Measurements from ENCODE around the gene ZBTB20.

ZBTB20 gene

GRCh38 chr3:115087512-115087911 lies 59.6 kb downstream of the ZBTB20 start:
- DNase-seq, result no peak

- no peak for DNase-seq
Observed at GRCh38 chr3:115086344-115086743, 60.7 kb downstream of the ZBTB20 start.

- DNase-seq, result no peak
Observed at GRCh38 chr3:115085197-115085865, 61.8 kb downstream of the ZBTB20 start.

- DNase-seq, result no peak
Observed at GRCh38 chr3:115084686-115085085, 62.4 kb downstream of the ZBTB20 start.

- no peak for DNase-seq
Observed at GRCh38 chr3:115082260-115082659, 64.8 kb downstream of the ZBTB20 start.

GRCh38 chr3:115081444-115081843 lies 65.6 kb downstream of the ZBTB20 start:
- no peak for DNase-seq

GRCh38 chr3:115077501-115078250 lies 69.4 kb downstream of the ZBTB20 start:
- DNase-seq, result no peak

- DNase-seq, result no peak
Observed at GRCh38 chr3:115074502-115074901, 72.6 kb downstream of the ZBTB20 start.

GRCh38 chr3:115072265-115073021 lies 74.6 kb downstream of the ZBTB20 start:
- DNase-seq, result no peak

GRCh38 chr3:115071601-115072000 lies 75.5 kb downstream of the ZBTB20 start:
- DNase-seq, result no peak

- DNase-seq, result no peak
Observed at GRCh38 chr3:115071166-115071565, 75.9 kb downstream of the ZBTB20 start.

- no peak for DNase-seq
Observed at GRCh38 chr3:115068799-115069198, 78.3 kb downstream of the ZBTB20 start.

- DNase-seq, result no peak
Observed at GRCh38 chr3:115062412-115062956, 84.6 kb downstream of the ZBTB20 start.

GRCh38 chr3:115062009-115062408 lies 85.1 kb downstream of the ZBTB20 start:
- DNase-seq, result no peak

GRCh38 chr3:115052906-115053305 lies 94.2 kb downstream of the ZBTB20 start:
- no peak for DNase-seq

- DNase-seq, result no peak
Observed at GRCh38 chr3:115042351-115042750, 104.7 kb downstream of the ZBTB20 start.

GRCh38 chr3:115040673-115041286 lies 106.3 kb downstream of the ZBTB20 start:
- peak; percentile 37 for DNase-seq

GRCh38 chr3:115040246-115040645 lies 106.8 kb downstream of the ZBTB20 start:
- no peak for DNase-seq

GRCh38 chr3:115038817-115039216 lies 108.3 kb downstream of the ZBTB20 start:
- no peak for DNase-seq

GRCh38 chr3:115022835-115023398 lies 124.2 kb downstream of the ZBTB20 start:
- DNase-seq, result no peak

GRCh38 chr3:115022199-115022598 lies 124.9 kb downstream of the ZBTB20 start:
- DNase-seq, result peak; percentile 61

- no peak for DNase-seq
Observed at GRCh38 chr3:115021061-115021460, 126.0 kb downstream of the ZBTB20 start.

GRCh38 chr3:115019900-115020299 lies 127.2 kb downstream of the ZBTB20 start:
- DNase-seq, result peak; percentile 82

All from inflammatory macrophage treated with lipopolysaccharide for 4 hours (primary cell).